Measurements from ENCODE around the gene HACD3.

- TF ChIP-seq CTCF (IDR thresholded peaks at IDR 0.05) (no peak), POLR2A (IDR thresholded peaks at IDR 0.05) (no peak)
Measured at GRCh38 chr15:65576664-65577063, 46.4 kb downstream of the HACD3 start.
